OCI-LY7 (cell line): ENCODE measurements around the gene SMIM8.

ENCODE experiments used
- EZH2phosphoT487 ChIP-seq: fragments of 200-600 bp; sonication (generic); IDR thresholded peaks from 2 replicates; pipeline ENCODE4 v1.6.1; 2018; ENCODE audit warnings: low read depth, borderline replicate concordance, mild to moderate bottlenecking, mixed run types, antibody characterized with exemption, low read length, moderate library complexity, mixed read lengths
- TF ChIP-seq, protein P1 (sequence below): fragments of 200-600 bp; sonication (generic); conservative IDR thresholded peaks from 2 replicates; pipeline ENCODE4 v1.5.1; 2014; ENCODE audit warnings: mild to moderate bottlenecking, antibody characterized with exemption, low read length, moderate library complexity, mixed read lengths

DNA sequence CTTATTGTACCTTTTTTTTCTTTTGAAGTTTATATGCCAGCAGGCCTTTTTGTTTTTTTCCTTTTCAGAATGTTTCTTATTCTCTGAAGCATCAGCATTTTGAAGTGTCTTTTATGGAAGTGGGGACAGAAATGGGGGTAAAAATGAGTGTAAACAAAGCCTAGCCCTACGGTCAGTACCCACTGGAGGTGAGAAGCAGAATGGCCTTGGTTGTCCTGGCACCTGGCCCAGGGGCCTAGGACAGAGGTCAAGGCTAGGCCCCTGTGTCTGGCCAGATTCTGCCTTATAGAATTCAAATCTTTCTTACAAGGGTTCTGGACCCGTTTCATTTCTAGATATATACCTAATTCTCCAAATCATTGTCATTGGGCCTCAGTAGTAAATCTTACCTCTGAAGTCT is 18.8 kb downstream of the SMIM8 start:
- TF ChIP-seq, protein P1, sequence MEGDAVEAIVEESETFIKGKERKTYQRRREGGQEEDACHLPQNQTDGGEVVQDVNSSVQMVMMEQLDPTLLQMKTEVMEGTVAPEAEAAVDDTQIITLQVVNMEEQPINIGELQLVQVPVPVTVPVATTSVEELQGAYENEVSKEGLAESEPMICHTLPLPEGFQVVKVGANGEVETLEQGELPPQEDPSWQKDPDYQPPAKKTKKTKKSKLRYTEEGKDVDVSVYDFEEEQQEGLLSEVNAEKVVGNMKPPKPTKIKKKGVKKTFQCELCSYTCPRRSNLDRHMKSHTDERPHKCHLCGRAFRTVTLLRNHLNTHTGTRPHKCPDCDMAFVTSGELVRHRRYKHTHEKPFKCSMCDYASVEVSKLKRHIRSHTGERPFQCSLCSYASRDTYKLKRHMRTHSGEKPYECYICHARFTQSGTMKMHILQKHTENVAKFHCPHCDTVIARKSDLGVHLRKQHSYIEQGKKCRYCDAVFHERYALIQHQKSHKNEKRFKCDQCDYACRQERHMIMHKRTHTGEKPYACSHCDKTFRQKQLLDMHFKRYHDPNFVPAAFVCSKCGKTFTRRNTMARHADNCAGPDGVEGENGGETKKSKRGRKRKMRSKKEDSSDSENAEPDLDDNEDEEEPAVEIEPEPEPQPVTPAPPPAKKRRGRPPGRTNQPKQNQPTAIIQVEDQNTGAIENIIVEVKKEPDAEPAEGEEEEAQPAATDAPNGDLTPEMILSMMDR: no peak
- TF ChIP-seq EZH2phosphoT487: no peak
